ENCODE measurements around the gene CMPK1.
"Not testable (repeated sequence)": the region's sequence is repeated elsewhere in the genome, so short reads cannot be mapped to it uniquely, and the experiment has no call there.

CMPK1 gene

GRCh38 chr1:47333578-47333921, at the start of gene CMPK1:
CMPK1 (plus strand) TSS chr1:47333790; CDS start chr1:47333946, 156 bp downstream.
- no peak for TF ChIP-seq ZNF274 (IDR thresholded peaks at IDR 0.05; ENCODE audit: low read depth, low read length)
- peak within 1 kb of the TSS; percentile 92 for H3K4me3 ChIP-seq (ENCODE audit: low read length)

DNA sequence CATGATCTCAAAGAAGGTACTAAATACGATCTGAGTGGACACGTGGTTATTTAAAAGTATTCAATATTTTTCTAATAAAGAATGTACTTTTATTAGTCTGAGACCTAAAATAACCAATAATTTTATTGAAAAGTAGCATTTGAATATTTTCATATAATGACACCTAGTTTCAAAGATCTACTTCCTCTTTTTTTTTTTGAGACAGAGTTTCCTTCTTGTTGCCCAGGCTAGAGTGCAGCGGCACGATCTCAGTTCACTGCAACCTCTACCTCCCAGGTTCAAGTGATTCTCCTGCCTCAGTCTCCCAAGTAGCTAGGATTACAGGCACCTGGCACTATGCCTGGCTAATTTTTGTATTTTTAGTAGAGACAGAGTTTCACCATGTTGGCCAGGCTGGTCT, 45.5 kb upstream of the CMPK1 start:
- H3K4me3 ChIP-seq (ENCODE audit: low read length): not testable (repeated sequence)

GRCh38 chr1:47294863-47295262, 38.7 kb upstream of the CMPK1 start:
- not testable (repeated sequence) for H3K4me3 ChIP-seq (ENCODE audit: low read length)

DNA sequence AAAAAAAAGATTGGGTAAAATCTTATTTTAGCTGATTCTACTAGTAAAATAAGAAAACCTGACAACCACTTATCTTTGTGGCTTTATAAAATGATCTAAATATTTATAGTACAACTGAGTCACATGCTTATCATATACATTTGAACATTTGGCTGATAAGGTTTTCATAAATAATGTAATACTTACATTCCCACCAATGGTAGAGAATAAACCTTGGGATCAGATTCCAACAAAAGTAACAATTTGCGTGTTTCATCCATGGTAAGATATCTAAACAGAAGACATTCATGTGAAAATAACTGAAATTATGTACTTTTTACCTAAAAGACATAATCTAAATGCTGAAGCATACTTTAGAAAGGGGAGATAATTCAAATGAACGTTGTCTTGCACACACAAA, 38.0 kb upstream of the CMPK1 start:
- TF ChIP-seq ZNF274 (IDR thresholded peaks at IDR 0.05; ENCODE audit: low read depth, low read length): no peak

GRCh38 chr1:47298025-47298699, 35.4 kb upstream of the CMPK1 start:
- no peak for TF ChIP-seq ZNF274 (IDR thresholded peaks at IDR 0.05; ENCODE audit: low read depth, low read length)
- H3K4me3 ChIP-seq (ENCODE audit: low read length): no peak overlapping the region

More for the DNA sequence above, 38.0 kb upstream of the CMPK1 start:
- no peak overlapping the region for H3K4me3 ChIP-seq (ENCODE audit: low read length)

- TF ChIP-seq ZNF274 (IDR thresholded peaks at IDR 0.05; ENCODE audit: low read depth, low read length): no peak
- H3K4me3 ChIP-seq (ENCODE audit: low read length): no peak overlapping the region
Measured at GRCh38 chr1:47302472-47302871, 31.1 kb upstream of the CMPK1 start.

DNA sequence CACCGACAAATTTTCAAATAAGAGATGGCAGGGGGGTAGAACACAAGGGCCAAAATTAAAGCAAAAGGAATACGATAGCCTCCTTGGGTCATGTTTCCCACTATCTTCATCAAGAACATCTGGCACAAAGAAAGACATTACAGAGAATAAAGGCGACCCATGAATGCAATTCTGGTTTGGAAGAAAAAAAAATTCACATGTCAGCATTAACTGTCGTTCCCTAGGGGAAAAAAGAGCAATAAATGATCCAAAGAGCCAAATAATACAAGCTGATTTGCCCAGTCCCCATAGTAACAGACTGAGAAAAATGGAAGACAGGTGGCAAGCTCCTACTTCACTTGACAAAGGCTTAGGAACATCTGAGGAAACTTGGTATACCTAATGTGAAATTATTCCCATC, 24.2 kb upstream of the CMPK1 start:
- H3K4me3 ChIP-seq (ENCODE audit: low read length): no peak overlapping the region
- TF ChIP-seq ZNF274 (IDR thresholded peaks at IDR 0.05; ENCODE audit: low read depth, low read length): no peak

DNA sequence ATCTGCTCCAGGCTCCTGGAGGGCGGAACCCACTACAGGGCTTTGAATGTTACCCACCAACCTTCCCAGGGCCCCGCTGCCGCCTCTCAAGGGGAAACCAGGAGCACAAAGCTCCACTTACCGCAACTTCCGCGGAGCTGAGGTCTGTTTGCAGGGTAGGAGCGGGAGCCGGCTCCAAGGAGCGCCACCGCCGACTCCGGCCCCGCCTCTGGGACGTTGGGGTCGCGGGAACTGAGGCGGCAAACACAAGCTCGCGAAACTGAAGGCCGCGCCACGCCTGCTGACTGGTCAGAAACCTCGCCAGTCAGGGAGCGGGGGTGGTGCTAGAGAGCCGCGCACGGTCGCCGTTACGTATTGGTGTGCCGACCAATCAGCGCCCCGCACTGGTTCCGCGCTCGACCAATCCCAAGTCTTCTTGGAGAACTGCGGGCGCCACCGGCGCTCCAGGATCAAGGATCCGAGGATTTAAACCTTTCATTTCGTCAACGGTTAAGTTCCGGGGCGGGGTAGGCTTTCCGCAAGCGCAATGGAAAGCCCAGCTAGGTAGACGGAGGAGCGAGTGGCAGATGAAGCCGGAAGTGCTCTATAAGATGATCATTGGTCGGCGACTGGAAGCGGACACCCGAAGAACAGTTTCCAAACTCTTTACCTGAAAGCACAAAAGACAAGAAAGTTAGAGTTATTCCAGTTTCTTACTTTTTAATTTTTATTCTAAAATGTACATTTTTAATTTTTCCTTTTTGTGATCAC, 19.5 kb upstream of the CMPK1 start, which contains the start of gene STIL:
TSS of gene STIL (minus strand) at position 233 of the 750 bp plus-strand sequence. CDS start 3,828 bp downstream, outside the sequence.
- TF ChIP-seq ZNF274 (IDR thresholded peaks at IDR 0.05; ENCODE audit: low read depth, low read length): no peak
- peak within 1 kb of the TSS; percentile 86 for H3K4me3 ChIP-seq (ENCODE audit: low read length)

- TF ChIP-seq ZNF274 (IDR thresholded peaks at IDR 0.05; ENCODE audit: low read depth, low read length): no peak
Measured at GRCh38 chr1:47317841-47318240, 15.7 kb upstream of the CMPK1 start.

GRCh38 chr1:47319968-47320367, 13.6 kb upstream of the CMPK1 start:
- not testable (repeated sequence) for H3K4me3 ChIP-seq (ENCODE audit: low read length)

More at GRCh38 chr1:47317841-47318240, 15.7 kb upstream of the CMPK1 start:
- H3K4me3 ChIP-seq (ENCODE audit: low read length): no peak overlapping the region

DNA sequence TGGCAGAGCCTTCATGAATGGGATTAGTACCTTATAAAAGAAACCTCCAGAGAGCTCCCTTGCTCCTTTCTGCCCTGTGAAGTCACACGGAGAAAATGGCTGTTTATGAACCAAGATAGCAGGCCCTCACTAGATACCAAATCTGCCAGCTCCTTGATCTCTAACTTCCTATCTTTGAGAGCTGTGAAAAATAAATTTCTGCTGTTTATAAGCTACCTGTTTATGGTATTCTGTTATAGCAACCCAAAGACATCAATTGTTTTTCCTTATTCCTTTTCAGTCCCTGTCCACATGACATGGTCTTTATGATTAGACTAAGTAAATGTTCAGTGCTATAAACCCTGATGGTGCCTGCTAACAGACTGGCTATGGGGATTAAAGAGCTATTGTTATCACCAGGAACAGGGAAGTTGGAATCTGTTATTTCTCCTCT, 10.0 kb upstream of the CMPK1 start:
- TF ChIP-seq ZNF274 (IDR thresholded peaks at IDR 0.05; ENCODE audit: low read depth, low read length): no peak
- H3K4me3 ChIP-seq (ENCODE audit: low read length): no peak overlapping the region

- no peak for TF ChIP-seq ZNF274 (IDR thresholded peaks at IDR 0.05; ENCODE audit: low read depth, low read length)
- H3K4me3 ChIP-seq (ENCODE audit: low read length): no peak overlapping the region
Measured at GRCh38 chr1:47324682-47325081, 8.9 kb upstream of the CMPK1 start.

- no peak for TF ChIP-seq ZNF274 (IDR thresholded peaks at IDR 0.05; ENCODE audit: low read depth, low read length)
- H3K4me3 ChIP-seq (ENCODE audit: low read length): no peak overlapping the region
Measured at GRCh38 chr1:47325528-47325927, 8.1 kb upstream of the CMPK1 start.

DNA sequence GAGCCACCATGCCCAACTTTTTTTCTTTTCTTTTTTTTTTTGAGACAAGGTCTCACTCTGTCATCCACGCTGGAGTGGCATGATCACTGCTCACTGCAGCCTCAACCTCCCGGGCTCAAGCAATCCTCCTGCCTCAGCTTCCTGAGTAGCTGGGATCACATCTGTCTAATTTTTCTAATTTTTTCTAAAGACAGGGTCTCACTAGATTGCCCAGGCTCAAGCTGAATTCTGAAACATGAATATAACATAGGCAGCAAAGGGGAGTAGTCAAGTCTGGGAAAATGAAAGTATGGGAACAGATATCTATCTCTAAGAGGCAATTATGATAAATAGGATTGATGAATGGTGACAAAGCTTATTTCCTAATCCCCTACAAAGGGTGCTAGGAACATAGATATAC, 7.3 kb upstream of the CMPK1 start:
- no peak overlapping the region for H3K4me3 ChIP-seq (ENCODE audit: low read length)
- TF ChIP-seq ZNF274 (IDR thresholded peaks at IDR 0.05; ENCODE audit: low read depth, low read length): no peak

DNA sequence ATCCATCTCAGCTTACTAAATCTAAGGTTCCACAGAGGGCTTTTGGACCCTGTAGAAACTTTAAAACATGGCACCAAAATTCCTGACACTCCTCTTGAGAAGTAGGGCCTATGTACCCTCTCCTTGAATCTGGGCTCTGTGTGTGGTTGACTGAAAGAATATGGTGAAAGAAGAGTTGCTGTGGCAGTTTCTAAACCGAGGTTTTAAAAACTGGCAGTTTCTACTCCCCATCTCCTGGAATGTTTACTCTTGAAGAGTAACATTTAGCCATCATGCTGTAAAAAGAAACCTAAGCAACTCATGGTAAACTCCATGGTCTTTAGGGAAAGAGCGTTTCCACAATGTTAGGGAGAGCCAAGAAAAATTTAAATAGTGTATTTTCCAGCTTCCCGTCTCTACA, 4.6 kb upstream of the CMPK1 start:
- no peak for TF ChIP-seq ZNF274 (IDR thresholded peaks at IDR 0.05; ENCODE audit: low read depth, low read length)
- H3K4me3 ChIP-seq (ENCODE audit: low read length): no peak overlapping the region
